Gastrocnemius medialis (tissue), 4 donors: ENCODE data around the gene PDE7B.

Source experiments
- POLR2A ChIP-seq, 2 donors: fragments of 450-650 bp; IDR thresholded peaks; one replicate each; pipeline ENCODE4 v1.6.1; 2017; ENCODE audit warnings: antibody characterized with exemption in 2 of 2, mild to moderate bottlenecking in 2 of 2, moderate library complexity in 2 of 2
- TF ChIP-seq, protein P1 (sequence below), 5 experiments: fragments of 450-650 bp in 3 of 5; fragments of 200-600 bp in 2 of 5; sonication (generic) in 2 of 5; IDR thresholded peaks in 4 of 5; conservative IDR thresholded peaks in 1 of 5; 1 replicate in 4 of 5; 2 replicates in 1 of 5; pipeline ENCODE4 v1.5.1; 2016 to 2019; ENCODE audit warnings: antibody characterized with exemption in 5 of 5, mild to moderate bottlenecking in 3 of 5, moderate library complexity in 3 of 5

GRCh38 chr6:135902756-135903331, 51.3 kb downstream of the PDE7B start:
- TF ChIP-seq, protein P1, sequence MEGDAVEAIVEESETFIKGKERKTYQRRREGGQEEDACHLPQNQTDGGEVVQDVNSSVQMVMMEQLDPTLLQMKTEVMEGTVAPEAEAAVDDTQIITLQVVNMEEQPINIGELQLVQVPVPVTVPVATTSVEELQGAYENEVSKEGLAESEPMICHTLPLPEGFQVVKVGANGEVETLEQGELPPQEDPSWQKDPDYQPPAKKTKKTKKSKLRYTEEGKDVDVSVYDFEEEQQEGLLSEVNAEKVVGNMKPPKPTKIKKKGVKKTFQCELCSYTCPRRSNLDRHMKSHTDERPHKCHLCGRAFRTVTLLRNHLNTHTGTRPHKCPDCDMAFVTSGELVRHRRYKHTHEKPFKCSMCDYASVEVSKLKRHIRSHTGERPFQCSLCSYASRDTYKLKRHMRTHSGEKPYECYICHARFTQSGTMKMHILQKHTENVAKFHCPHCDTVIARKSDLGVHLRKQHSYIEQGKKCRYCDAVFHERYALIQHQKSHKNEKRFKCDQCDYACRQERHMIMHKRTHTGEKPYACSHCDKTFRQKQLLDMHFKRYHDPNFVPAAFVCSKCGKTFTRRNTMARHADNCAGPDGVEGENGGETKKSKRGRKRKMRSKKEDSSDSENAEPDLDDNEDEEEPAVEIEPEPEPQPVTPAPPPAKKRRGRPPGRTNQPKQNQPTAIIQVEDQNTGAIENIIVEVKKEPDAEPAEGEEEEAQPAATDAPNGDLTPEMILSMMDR (IDR thresholded peaks at IDR 0.05 in 4 of 5, conservative IDR thresholded peaks at IDR 0.05 in 1 of 5), result no peak
- TF ChIP-seq POLR2A (IDR thresholded peaks at IDR 0.05), result no peak
